Small intestine (tissue), 7 donors: Measurements from ENCODE around the gene HIBCH. TPM values are rescaled to one million over a fixed set of nuclear protein-coding genes. Genes with fewer than 3 reads are reported as not detected.

Experiments used
- DNase-seq, 2 donors: peaks; one replicate each; pipeline versions ENCODE4 v3.0.0 to v3.0.0-alpha.2; 2013
- FAIRE-seq: peaks from 2 replicates; lab custom pipeline; 2012; peaks lifted over from hg19 to GRCh38; lab: Jason Lieb, UNC
- H3K27ac ChIP-seq, 3 donors: one replicate each; pipeline ENCODE4 v1.5.1; 2013; ENCODE audit warnings: low read length in 2 of 3, mild to moderate bottlenecking in 2 of 3, control low read depth in 1 of 3, inconsistent platforms in 1 of 3, low read depth in 1 of 3, moderate library complexity in 1 of 3
- H3K27me3 ChIP-seq, 3 donors: one replicate each; pipeline ENCODE4 v1.6.1; 2013; ENCODE audit warnings: low read length in 3 of 3, inconsistent platforms in 1 of 3; ENCODE audit not compliant: control insufficient read depth in 3 of 3, insufficient read depth in 3 of 3
- H3K36me3 ChIP-seq, 3 donors: one replicate each; pipeline ENCODE4 v1.6.1; 2013; ENCODE audit warnings: low read length in 3 of 3, inconsistent platforms in 1 of 3, low read depth in 1 of 3, mild to moderate bottlenecking in 1 of 3, moderate library complexity in 1 of 3; ENCODE audit not compliant: control insufficient read depth in 3 of 3, insufficient read depth in 2 of 3
- H3K4me1 ChIP-seq, 3 donors: one replicate each; pipeline ENCODE4 v1.6.1; 2013; ENCODE audit warnings: low read length in 2 of 3, inconsistent platforms in 1 of 3, low read depth in 1 of 3, mild to moderate bottlenecking in 1 of 3, moderate library complexity in 1 of 3; ENCODE audit not compliant: control insufficient read depth in 3 of 3, insufficient read depth in 2 of 3
- H3K4me3 ChIP-seq, 3 donors: one replicate each; pipeline ENCODE4 v1.5.1; 2013; ENCODE audit warnings: low read length in 3 of 3, control low read depth in 1 of 3, inconsistent platforms in 1 of 3, low read depth in 1 of 3, mild to moderate bottlenecking in 1 of 3, moderate library complexity in 1 of 3
- H3K9me3 ChIP-seq, 2 donors: one replicate each; pipeline ENCODE4 v1.6.1; 2013; ENCODE audit warnings: low read depth in 1 of 2, low read length in 1 of 2; ENCODE audit not compliant: control insufficient read depth in 2 of 2, insufficient read depth in 1 of 2
- WGBS, 3 donors: extraction: QIAGEN DNeasy Blood & Tissue Kit; methylation state at CpG; one replicate each; pipeline ENCODE4 v1.1.7; 2013; 5-methylcytosine and 5-hydroxymethylcytosine counted together
- polyA plus RNA-seq, 4 donors: library from polyadenylated mRNA; stranded (reverse) in 3 of 4; unstranded in 1 of 4; fragments of 200-250 nt in 3 of 4; fragments of 120-200 nt in 1 of 4; gene quantifications; one replicate each; pipeline versions ENCODE4 v1.2.1 to v1.2.3, GENCODE V29; 2013
- donor health status: healthy with polysubstance abuse.
- donor health status: control.
- donor health status: control.
- donor health status: Bipolar disorder and iron deficiency.
- donor health status: healthy.

The HIBCH gene
- polyA plus RNA-seq, 4 donors: 27.0 to 48.6 (median 37.0) TPM

DNA sequence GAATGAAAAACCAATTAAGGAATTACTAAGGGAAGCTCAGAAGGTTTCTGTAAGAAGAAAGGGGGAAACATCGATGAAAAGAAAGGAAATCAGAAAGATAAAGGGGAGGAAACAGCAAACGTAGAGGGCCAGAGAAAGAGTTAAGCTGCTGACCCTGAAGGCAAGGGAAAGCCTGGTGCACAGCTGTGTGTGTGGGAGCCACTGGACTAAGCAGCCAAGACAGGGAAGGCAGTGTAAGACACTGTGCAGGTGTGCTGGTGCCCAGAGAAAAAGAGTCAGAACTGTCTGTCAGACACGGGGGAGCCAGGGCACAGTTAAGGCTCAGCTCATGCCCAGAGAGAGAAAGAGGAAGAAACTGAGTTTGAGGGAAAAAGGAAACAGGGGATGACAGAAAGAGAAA, 104.0 kb downstream of the HIBCH start:
- no peak for FAIRE-seq

DNA sequence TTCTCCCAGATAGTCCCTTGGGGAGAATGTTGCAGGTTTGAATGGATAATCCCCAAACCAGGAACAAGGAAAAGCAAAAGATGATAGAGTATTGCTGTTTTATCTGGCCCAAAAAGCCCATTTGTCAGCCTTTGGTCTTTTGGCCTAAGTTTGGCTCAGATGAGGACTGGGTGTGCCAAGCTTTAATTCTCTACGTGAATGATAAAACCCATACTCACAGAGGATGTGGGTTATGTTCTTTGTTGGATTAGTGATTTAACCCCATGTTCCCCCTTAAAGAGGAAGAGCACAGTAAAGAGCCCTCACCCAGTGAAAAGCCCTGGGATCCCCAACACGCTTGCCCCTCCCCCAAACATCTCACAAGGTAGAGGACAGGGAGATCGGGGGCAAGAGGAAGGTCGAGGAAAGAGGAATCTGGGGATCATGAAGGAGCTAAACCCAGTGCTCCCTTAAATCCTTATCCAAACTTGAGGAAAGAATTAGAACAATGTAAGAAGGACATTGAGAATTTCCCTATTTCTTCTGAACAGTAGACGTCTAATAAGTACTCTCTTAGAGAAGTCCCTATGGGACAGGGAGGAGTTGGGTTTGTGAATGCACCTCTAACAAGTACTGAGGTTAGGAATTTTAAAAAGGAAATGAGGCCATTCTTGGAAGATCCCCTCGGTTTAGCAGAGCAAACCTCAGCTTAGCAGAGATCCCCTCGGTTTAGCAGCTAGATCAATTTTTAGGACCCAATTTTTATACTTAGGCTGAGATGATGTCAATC, 105.0 kb downstream of the HIBCH start:
- no peak overlapping the region for H3K4me3 ChIP-seq
- DNase-seq: no peak
- no peaks in the 10 kb centered on the region for H3K9me3 ChIP-seq
- FAIRE-seq: no peak
- no peak overlapping the region for H3K27ac ChIP-seq
- 72 to 80% (median 78%) methylated on average over 7 of the region's 7 CpGs for WGBS, 3 donors
- peaks cover 0 to 4% (median 0%) of the 10 kb centered on the region in 3 donors for H3K4me1 ChIP-seq
- H3K27me3 ChIP-seq: no peaks in the 10 kb centered on the region
- H3K36me3 ChIP-seq: peaks cover 2 to 16% (median 3%) of the 10 kb centered on the region in 3 donors

More for the DNA sequence above, 104.0 kb downstream of the HIBCH start:
- H3K27me3 ChIP-seq: no peaks in the 10 kb centered on the region
- H3K9me3 ChIP-seq: no peaks in the 10 kb centered on the region
- no peak overlapping the region for H3K4me3 ChIP-seq
- DNase-seq: no peak
- no peak overlapping the region for H3K27ac ChIP-seq
- H3K36me3 ChIP-seq: peaks cover 2 to 14% (median 3%) of the 10 kb centered on the region in 3 donors
- WGBS, 3 donors: 49 to 67% (median 54%) methylated on average over 3 of the region's 3 CpGs
- H3K4me1 ChIP-seq: no peaks in the 10 kb centered on the region

DNA sequence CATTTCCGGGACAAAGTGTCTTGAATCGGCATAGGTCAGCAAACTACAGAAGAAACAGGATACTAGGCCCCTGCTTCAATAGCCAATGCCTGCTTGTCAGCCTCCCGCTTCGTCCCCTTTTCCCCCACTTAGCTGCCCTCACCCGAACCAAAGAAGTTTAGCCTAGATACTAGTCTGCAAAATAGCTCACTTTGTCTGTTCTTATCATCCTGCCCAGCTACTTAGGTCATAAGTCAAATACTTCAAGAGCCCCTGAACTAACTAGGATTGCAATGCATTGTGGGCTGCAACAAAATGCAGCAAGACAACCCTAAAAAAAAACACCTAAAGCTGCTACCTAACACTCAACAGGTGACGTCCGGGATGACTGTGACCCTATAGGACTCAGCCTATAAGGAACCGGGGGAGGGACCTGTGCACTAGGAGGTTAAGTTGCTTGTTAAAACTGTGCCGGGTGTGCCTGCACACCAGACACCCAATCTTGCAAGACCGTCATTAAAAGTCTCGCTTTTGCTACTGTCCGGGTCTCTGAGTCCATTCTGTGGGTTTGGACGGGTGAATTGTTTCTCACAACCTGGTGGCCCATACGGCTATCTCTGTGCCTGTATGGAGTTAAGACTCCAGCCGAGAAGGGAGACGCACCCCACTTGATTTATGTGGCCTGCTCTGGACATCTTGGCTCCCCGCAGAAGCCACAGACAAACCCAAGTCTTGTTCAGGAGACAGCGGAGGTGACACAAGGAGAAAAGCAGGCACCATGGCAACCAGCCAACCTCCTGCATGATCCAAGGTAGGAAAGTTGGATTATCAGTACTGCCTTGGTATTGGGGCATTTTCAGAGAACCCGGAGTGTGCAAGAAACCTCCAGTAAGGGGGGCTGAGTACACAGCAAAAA, 105.9 kb downstream of the HIBCH start:
- H3K27me3 ChIP-seq: no peaks in the 10 kb centered on the region
- H3K4me1 ChIP-seq: peaks cover 0 to 6% (median 3%) of the 10 kb centered on the region in 3 donors
- no peak for FAIRE-seq
- no peak overlapping the region for H3K27ac ChIP-seq
- no peak for DNase-seq
- peaks cover 0 to 16% (median 2%) of the 10 kb centered on the region in 3 donors for H3K36me3 ChIP-seq
- WGBS, 3 donors: 94 to 98% (median 97%) methylated on average over 19 of the region's 19 CpGs
- H3K9me3 ChIP-seq: no peaks in the 10 kb centered on the region
- no peak overlapping the region for H3K4me3 ChIP-seq

DNA sequence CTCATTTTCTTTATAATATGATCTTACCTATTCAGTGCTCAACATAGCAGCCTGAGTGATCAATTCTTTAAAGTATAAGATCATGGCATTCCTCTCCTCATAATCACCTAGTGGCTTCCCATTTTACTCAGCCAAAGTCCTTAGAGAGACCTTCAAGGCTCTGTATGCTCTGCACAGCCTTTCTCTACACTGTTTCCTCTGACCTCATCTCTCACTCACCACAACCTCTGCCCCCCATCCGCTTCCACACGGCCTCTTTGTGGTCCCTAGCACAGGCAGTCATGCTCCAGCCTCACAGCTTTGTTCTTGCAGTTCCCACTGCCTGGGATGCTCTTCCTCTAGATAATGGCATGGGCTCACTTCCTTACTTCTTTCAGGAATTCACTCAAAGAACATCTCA, 109.2 kb downstream of the HIBCH start:
- no peak overlapping the region for H3K4me3 ChIP-seq
- DNase-seq (no peak), FAIRE-seq (no peak)
- no peak overlapping the region for H3K27ac ChIP-seq
- peaks cover 0 to 6% (median 3%) of the 10 kb centered on the region in 3 donors for H3K4me1 ChIP-seq
- no peaks in the 10 kb centered on the region for H3K9me3 ChIP-seq
- H3K27me3 ChIP-seq: no peaks in the 10 kb centered on the region
- H3K36me3 ChIP-seq: peaks cover 0 to 10% (median 4%) of the 10 kb centered on the region in 3 donors
- WGBS, 3 donors: 54 to 94% (median 60%) methylated on average over 2 of the region's 2 CpGs

DNA sequence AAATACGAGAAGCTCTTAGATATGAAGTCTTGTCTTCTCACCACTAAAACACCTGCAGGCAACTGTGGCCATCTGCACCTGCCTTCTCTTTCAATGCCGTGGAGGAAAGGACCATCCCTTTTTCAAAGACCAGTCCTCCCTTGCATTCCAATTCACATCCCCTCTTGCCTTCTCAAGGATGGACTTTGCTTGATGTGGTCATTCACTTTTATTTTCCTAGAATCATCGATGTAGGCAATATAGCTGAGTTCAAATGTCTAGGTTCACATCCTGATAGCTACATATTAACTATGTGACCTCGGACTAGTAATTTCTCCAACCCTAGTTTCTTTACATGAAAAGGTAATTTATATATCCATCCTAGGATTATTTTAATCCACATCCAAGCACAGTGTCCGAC, 110.1 kb downstream of the HIBCH start:
- peaks cover 0 to 10% (median 4%) of the 10 kb centered on the region in 3 donors for H3K36me3 ChIP-seq
- peaks cover 0 to 6% (median 3%) of the 10 kb centered on the region in 3 donors for H3K4me1 ChIP-seq
- DNase-seq (peak; percentile 36 to 56), FAIRE-seq (no peak)
- no peaks in the 10 kb centered on the region for H3K27me3 ChIP-seq
- no peak overlapping the region for H3K27ac ChIP-seq
- 45 to 72% (median 49%) methylated on average over 5 of the region's 5 CpGs for WGBS, 3 donors
- no peak overlapping the region for H3K4me3 ChIP-seq
- H3K9me3 ChIP-seq: no peaks in the 10 kb centered on the region

DNA sequence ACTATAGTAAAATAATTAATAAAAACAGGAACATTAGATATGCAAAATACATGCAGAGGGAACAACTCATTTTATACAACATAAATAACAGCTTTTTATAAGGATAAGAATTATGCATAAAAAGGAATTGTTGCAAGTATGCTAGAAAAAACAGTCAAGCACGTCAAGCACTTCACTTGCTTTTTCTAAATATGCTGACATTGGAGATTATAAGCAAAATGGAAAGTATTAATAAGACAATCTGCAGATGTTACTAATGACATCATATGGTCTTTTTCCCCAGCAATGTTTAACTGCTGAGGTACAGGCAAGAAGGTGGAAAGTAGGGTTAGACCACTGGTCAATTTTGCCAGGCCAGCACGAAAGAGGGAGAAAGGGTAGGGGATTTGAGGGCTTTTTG, 111.7 kb downstream of the HIBCH start:
- DNase-seq: no peak
- Histone ChIP-seq H3K4me1 (peaks cover 0 to 6% (median 3%) of the 10 kb centered on the region in 3 donors), H3K27ac (no peak overlapping the region), H3K9me3 (no peaks in the 10 kb centered on the region), H3K4me3 (no peak overlapping the region), H3K36me3 (peaks cover 0 to 5% (median 4%) of the 10 kb centered on the region in 3 donors), H3K27me3 (no peaks in the 10 kb centered on the region)
- whole genome bisulfite sequencing, 3 donors: 72 to 89% (median 79%) methylated on average over 2 of the region's 2 CpGs
- peak; percentile 36 for FAIRE-seq

DNA sequence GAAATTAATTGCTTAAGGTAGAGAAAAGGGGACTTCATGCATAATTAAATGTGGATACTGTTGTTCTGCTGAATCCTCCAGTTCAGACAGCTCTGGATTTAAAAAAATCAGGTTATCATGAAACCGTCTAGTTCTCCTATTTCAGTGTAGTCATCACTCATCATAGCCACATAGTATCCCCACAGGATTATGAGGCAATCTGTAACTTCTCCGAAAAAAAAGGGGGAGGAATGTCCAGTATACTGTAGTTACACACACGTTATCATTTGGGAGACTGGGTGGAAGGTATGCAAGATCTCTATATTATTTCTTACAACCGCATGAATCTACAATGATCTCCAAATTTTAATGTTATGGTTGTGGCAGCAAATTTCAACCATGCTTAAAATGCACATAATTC, 114.0 kb downstream of the HIBCH start:
- DNase-seq (no peak), FAIRE-seq (no peak)
- no peaks in the 10 kb centered on the region for H3K27me3 ChIP-seq
- H3K4me1 ChIP-seq: peaks cover 0 to 9% (median 5%) of the 10 kb centered on the region in 3 donors
- WGBS, 3 donors: 87 to 91% (median 90%) methylated on average over 4 of the region's 4 CpGs
- no peaks in the 10 kb centered on the region for H3K9me3 ChIP-seq
- H3K27ac ChIP-seq: no peak overlapping the region
- H3K4me3 ChIP-seq: no peak overlapping the region
- peaks cover 0 to 5% (median 4%) of the 10 kb centered on the region in 3 donors for H3K36me3 ChIP-seq

DNA sequence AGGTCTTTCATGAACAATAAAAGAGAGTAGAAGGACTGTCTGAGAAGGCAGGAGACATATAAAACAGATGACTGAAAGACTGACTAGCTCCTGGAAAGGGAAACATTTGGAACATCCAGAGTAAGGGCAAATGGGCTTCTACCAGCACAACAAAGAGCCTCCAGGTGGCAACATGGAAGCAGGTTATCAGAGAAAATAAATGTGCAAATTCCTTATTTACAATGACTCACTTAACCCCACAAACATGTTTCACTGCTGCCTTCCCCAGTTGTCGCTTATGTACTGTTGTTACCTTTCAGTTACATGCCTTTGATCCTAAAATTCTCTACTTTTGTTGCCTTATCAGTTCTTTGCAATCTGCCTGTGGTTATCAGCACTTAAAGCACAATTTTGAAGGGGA, 117.0 kb downstream of the HIBCH start:
- Histone ChIP-seq H3K4me1 (peaks cover 0 to 4% (median 3%) of the 10 kb centered on the region in 3 donors), H3K27me3 (no peaks in the 10 kb centered on the region), H3K9me3 (no peaks in the 10 kb centered on the region), H3K27ac (no peak overlapping the region), H3K4me3 (no peak overlapping the region), H3K36me3 (peaks cover 0 to 9% (median 5%) of the 10 kb centered on the region in 3 donors)
- 83 to 94% (median 90%) methylated on average over 1 of the region's 1 CpG for WGBS, 3 donors
- FAIRE-seq (no peak), DNase-seq (no peak)
